T-helper 2 cell (primary cell): ENCODE data around the gene MRPS6.

ENCODE experiments used
- DNase-seq, 5 experiments: peaks; one replicate each; pipeline versions ENCODE4 v3.0.0 to v3.0.0-alpha.2; 2012 to 2022

The MRPS6 gene

DNA sequence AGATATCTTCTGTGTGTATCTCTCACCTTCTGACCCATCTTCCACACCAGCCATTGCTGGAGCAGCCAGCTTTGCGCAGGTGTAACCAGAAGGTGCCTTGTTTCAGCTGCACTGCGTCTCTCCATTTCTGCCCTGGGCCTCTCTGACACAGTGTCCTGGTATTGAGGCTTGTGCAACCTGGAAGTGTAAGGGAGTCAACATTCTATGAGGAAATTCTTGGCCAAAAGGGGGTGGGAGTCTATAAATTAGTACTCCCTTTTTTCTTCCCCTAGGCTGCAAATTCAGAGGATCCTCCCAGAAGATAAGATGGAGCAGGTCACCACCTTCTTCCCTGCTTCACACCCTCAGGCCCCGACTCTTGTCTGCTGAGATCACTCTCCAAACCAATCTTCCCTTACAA lies 109.1 kb downstream of the MRPS6 start:
- no peak for DNase-seq

DNA sequence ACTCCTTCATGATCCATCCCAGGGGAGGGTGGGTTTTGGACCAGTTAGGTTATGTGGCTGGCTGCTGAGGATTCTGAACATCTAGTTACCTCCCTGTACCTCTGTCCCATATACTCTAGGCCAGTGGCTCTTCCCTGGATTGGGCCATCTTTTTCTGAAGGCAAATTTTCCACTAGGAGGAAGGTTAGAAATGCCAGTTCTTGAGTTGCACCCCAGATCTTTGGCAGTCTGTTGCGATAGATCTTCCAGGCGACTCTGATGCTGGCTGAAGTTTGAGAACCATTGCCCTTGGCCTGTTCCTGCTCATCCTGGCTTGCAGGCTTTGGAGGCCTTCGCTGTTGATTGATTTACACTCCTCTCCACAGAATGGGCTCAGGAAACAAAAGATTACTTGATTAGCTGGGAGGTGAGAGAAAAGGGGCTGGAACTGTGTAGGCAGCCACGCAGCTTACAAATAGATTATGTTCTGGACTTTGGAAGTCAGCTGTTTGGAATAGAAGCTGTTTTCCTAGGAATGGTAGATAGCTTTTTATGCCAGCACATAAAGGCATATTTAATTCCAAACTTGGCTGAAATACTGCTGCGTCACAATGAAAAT lies 110.1 kb downstream of the MRPS6 start:
- no peak for DNase-seq

DNA sequence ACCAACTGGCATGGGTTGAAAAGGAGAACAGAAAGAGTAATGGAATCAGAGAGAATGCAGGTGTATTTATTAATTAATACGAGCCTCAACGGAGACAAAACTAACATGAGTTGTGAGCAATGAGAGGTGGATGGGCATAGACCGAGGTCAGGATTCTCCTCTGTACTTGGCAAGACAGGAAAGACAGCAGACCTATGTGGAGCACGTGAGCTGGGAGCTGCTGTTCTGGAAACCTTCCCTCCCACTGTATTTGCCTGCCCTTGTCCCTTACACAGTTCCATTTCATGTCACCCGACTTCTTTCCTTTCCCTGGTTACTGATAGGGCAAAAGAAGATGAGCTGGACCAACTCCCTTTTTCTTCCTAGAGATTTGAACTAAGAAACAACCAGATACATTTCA lies 110.9 kb downstream of the MRPS6 start:
- no peak for DNase-seq

DNA sequence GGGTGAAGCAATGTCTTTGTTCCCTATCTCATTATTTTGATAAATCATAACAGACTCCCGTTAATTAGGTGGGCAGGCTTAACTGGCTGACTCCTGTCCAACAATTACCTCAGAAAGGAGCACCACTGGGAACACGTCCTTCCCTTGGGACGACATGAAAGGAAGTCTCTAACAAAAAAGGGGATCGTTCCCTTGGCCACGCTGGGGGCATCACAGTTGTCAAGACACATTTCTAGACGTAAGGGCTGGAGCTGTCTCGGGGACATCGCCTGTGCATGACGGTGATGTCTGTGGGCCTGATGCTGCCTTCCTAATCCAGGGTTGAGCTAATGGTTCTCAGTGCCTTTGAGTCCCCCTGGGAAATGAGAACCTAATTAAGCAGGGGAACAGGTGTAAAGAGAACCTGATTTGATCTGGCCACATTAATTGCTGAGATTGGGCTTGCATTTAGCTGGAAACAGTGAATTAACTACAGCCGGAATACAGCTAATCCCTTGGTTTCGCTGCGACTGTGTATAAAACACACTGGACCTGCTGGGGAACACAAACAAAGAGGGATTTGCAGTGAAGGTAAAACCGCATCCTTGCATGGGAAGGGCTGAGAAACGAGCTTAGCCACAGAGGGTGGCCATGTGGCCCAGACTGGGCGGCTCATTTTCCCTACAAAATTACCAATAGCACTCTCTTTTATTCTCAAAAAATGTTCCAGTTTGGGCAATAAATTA lies 111.8 kb downstream of the MRPS6 start:
- DNase-seq: no peak

DNA sequence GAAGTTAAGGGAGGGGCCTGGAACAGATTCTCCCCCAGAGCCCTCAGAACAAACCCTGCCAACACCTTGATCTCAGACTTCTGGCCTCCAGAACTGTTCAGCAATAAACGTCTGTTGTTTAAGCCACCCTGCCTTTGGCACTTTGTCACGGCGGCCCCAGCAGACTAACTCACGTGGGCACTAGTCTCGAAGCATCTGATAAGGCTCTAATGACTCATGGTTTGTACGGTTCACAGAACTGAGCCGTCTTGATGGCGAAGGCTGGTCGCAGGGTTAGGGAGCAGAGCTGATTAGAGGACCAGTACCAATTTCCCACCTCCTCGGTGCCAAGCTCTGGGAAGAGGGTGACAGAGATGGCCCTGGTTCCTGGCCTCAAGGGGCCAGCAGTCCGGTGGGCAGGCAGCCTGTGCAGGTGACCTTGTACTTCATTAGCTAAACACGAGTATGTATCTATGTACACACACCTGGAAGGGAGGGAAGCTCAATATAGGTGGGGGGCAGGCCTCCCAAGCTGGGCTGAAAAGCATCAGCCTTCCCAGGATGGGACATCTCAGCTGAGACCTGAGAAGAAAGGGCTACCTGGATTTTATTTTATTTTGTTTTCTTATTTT lies 112.8 kb downstream of the MRPS6 start:
- no peak for DNase-seq

DNA sequence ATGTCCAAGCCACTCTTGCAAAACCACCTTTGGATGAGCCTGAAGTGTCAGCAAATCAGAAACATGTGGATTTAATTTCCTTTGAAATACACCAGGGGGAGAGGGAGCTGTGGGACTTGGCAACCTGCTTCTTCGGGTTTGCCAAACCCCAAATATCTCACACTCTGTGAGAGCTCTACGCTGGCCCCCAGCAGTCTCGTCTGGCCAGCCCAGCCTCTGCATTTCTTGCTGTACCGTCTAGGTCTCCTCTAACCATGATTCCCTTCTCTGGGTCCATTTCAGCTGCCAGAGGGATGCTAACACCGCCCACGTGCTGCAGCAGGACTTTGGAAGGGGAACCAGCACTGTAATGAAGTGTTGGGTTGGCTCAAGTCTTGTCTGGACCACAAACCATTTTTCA lies 114.6 kb downstream of the MRPS6 start:
- DNase-seq: no peak

DNA sequence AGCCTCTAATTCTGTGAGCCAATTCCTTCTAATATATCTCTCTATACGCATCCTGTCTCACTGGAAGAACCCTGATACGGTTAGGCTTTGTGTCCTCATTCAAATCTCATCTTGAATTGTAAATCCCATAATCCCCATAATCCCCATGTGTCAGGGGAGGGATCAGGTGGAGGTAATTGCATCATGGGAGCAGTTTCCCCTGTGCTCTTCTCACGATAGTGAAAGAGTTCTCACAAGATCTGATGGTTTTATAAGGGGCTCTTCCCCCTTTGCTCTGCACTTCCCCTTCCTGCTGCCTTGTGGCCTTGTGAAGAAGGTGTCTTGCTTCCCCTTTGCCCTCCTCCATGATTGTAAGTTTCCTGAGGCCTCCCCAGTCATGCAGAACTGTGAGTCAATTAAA lies 116.1 kb downstream of the MRPS6 start:
- no peak for DNase-seq

DNA sequence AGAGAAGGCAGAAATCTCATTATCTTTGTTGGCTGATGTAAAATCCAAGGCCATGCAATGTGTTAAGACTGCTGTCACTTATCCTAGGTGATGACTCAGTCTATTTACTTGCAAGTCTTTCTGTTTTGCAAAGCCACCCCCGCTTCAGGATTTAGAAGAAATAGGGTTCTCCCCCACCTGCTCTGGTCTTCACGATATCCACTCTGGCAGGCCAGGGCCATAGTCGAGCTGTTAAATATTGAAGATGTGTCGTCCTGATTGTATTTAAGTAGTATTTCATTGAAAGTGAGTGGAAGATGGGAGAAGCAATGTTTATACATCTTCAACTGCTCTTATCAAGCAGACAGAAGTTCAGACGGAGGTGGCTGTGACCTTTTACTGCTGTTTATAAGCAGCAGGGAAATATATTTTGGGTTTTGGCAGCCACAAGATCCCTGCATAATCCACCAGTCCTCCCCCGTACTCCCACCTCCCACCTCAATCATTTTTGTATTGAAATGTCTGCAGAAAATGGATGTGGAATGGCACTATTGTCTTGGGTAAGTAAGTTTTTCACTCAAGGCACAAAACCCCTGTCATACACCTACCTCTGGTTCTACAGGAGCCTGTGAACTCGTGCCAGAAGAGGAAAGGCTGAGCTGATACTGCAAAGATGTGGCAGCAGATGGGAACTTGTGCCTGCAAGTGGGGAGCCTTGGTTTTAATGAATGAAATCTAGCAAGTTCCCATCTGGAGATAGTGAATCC lies 117.4 kb downstream of the MRPS6 start:
- DNase-seq: no peak

DNA sequence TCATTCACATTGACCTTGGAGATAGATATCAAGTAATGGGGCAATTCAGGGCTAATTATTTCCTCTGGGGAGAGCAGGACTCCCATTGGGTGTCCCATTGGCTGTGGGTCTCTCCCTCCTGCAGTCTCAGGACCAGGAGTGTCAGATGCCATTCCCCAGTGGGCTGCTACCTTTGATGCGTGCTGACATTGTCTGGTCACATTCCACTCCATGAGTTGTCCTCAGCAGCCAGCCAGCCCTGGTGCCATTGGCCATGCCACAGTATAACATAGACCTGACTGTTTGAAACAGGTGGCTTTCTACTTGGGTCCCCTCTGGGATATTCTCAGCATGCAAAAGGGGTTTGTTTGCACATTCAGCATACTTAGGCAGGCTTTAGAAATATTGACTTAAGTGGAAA lies 118.5 kb downstream of the MRPS6 start:
- no peak for DNase-seq
